Lower lobe of right lung (tissue), 2 donors: ENCODE data around the gene RBM33. TPM values are rescaled to one million over a fixed set of nuclear protein-coding genes. Genes with fewer than 3 reads are reported as not detected.

ENCODE experiments used
- ATAC-seq, 2 donors: fragments of 200-7000 bp; cut with Tn5 transposase; one replicate each; pipeline ENCODE4 v1.9.1; 2020 to 2022; ENCODE audit warnings: mild to moderate bottlenecking in 2 of 2, moderate library complexity in 2 of 2
- DNase-seq: peaks from one replicate; pipeline ENCODE4 v3.0.0-alpha.2; 2020
- H3K27ac ChIP-seq: fragments of 200-600 bp; one replicate; pipeline ENCODE4 v1.8.0; 2022
- H3K27me3 ChIP-seq: fragments of 200-600 bp; one replicate; pipeline ENCODE4 v1.8.0; 2022; ENCODE audit warnings: low read depth
- H3K36me3 ChIP-seq: fragments of 200-600 bp; one replicate; pipeline ENCODE4 v1.8.0; 2022; ENCODE audit warnings: mild to moderate bottlenecking
- H3K4me1 ChIP-seq: fragments of 200-600 bp; one replicate; pipeline ENCODE4 v1.8.0; 2022
- H3K4me3 ChIP-seq: fragments of 200-600 bp; one replicate; pipeline ENCODE4 v1.8.0; 2022; ENCODE audit warnings: mild to moderate bottlenecking
- H3K9me3 ChIP-seq: fragments of 200-600 bp; one replicate; pipeline ENCODE4 v1.8.0; 2022
- CTCF ChIP-seq: fragments of 200-600 bp; IDR thresholded peaks from one replicate; pipeline ENCODE4 v1.8.0; 2022; ENCODE audit warnings: antibody characterized with exemption, mild to moderate bottlenecking
- intact Hi-C: fragments of 100-400 bp; cut with DNase I; formaldehyde crosslinking; loops from one replicate; pipeline ENCODE4 v1.11.0; 2022
- total RNA-seq: library from RNA; stranded (reverse); fragmentation: NEBNext Ultra II Directional; extraction: Animal tissue kit (Norgen Biotek cat#: 25700); gene quantifications from one replicate; pipeline ENCODE4 v1.2.1, GENCODE V29; 2021
- donor health status: DM: no; HTN: yes; CAD: no; lungs with severe emphysema.

Gene RBM33
- total RNA-seq, 1 donor from 2014 or later = 67.2 TPM

GRCh38 chr7:155754165-155754564, 109.7 kb downstream of the RBM33 start:
- TF ChIP-seq CTCF = no peak
- Histone ChIP-seq H3K9me3 (no peaks in the 10 kb centered on the region), H3K4me1 (peaks cover 50% of the 10 kb centered on the region), H3K27me3 (no peaks in the 10 kb centered on the region), H3K36me3 (peaks cover 16% of the 10 kb centered on the region), H3K4me3 (no peak overlapping the region), H3K27ac (no peak overlapping the region)
- ATAC-seq (peak; percentile 41 to 51), DNase-seq (no peak)
- intact Hi-C loops = no loop called here

GRCh38 chr7:155755026-155755425, 110.6 kb downstream of the RBM33 start:
- Histone ChIP-seq H3K27ac (no peak overlapping the region), H3K9me3 (no peaks in the 10 kb centered on the region), H3K4me1 (peaks cover 42% of the 10 kb centered on the region), H3K4me3 (no peak overlapping the region), H3K36me3 (peaks cover 8% of the 10 kb centered on the region), H3K27me3 (no peaks in the 10 kb centered on the region)
- intact Hi-C loops = no loop called here
- DNase-seq (no peak), ATAC-seq (peak in 1 of 2 donors; percentile 38)
- TF ChIP-seq CTCF = no peak

GRCh38 chr7:155756322-155756721, 111.9 kb downstream of the RBM33 start:
- H3K36me3 ChIP-seq = peaks cover 7% of the 10 kb centered on the region
- peak overlapping the region; percentile 8 for H3K27ac ChIP-seq
- ATAC-seq (peak; percentile 35 to 43), DNase-seq (no peak)
- TF ChIP-seq CTCF = no peak
- H3K27me3 ChIP-seq = no peaks in the 10 kb centered on the region
- peaks cover 37% of the 10 kb centered on the region for H3K4me1 ChIP-seq
- intact Hi-C loops = no loop called here
- no peak overlapping the region for H3K4me3 ChIP-seq
- no peaks in the 10 kb centered on the region for H3K9me3 ChIP-seq

- Histone ChIP-seq H3K27ac (no peak overlapping the region), H3K4me3 (no peak overlapping the region), H3K4me1 (peaks cover 38% of the 10 kb centered on the region), H3K27me3 (no peaks in the 10 kb centered on the region), H3K9me3 (no peaks in the 10 kb centered on the region), H3K36me3 (peaks cover 7% of the 10 kb centered on the region)
- DNase-seq = no peak
- no peak for ATAC-seq
- TF ChIP-seq CTCF = no peak
- intact Hi-C loops = no loop called here
These were observed 113.9 kb downstream of the RBM33 start for GRCh38 chr7:155758348-155758747.

- Histone ChIP-seq H3K4me1 (peaks cover 38% of the 10 kb centered on the region), H3K36me3 (peaks cover 20% of the 10 kb centered on the region), H3K9me3 (no peaks in the 10 kb centered on the region), H3K4me3 (no peak overlapping the region), H3K27ac (no peak overlapping the region), H3K27me3 (no peaks in the 10 kb centered on the region)
- TF ChIP-seq CTCF = no peak
- DNase-seq (no peak), ATAC-seq (no peak)
- intact Hi-C loops = no loop called here
These were observed 115.4 kb downstream of the RBM33 start for GRCh38 chr7:155759740-155760430.
